GM18502 (cell line): ENCODE data around the gene NKX1-2.

Source experiments
- ATAC-seq: cut with Tn5 transposase; IDR thresholded peaks from one replicate; pipeline ENCODE4 v1.9.1; 2021; ENCODE audit warnings: mild to moderate bottlenecking; ENCODE audit not compliant: unreplicated experiment, poor library complexity

Gene NKX1-2

GRCh38 chr10:124476043-124476725 lies 26.3 kb upstream of the NKX1-2 start:
- no peak for ATAC-seq

GRCh38 chr10:124474514-124475070 lies 24.8 kb upstream of the NKX1-2 start:
- ATAC-seq: no peak

- ATAC-seq: no peak
These were observed 23.2 kb upstream of the NKX1-2 start for GRCh38 chr10:124473070-124473469.

DNA sequence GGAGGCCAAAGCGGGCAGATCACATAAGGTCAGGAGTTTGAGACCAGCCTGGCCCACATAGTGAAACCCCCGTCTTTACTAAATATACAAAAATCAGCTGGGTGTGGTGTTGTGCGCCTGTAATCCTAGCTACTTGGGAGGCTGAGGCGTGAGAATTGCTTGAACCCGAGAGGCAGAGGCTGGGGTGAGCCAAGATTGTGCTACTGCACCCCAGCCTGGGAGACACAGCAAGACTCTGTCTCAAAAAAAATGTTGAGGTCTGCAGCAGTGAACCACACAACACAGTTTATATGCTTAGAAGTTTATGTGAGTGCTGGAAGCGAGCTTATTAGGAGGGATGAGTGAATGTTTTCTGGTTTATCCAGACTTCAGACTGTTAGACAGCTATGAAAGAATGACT lies 22.2 kb upstream of the NKX1-2 start:
- ATAC-seq: no peak

- ATAC-seq: no peak
These were observed 21.0 kb upstream of the NKX1-2 start for GRCh38 chr10:124470544-124471434.

DNA sequence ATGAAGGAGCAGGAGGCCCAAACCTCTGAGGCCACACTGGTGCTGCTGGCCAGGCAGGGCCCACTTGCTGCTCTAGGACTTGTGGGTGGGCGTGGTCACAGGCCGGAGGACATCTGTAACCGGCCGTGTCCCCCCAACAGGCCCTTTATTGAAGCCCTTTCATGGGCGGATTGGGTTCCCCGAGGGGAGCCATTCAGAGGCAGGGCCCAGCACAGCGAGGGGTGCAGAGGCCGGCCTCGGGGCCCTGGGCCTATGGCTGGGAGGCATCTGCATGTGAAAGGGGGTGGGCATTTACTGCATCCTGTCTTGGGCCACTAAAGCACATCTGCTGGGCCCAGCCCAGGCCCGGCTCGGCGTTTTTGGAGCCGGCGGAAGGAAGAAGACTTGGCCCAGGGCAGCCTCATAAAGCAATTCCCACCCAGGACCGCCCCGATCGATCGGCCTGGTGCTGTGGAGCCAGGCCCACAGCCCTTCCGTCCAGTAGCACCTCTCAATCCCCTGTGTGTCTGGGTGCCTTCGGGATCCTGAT lies 20.2 kb upstream of the NKX1-2 start:
- no peak for ATAC-seq

- ATAC-seq: no peak
These were observed 18.8 kb upstream of the NKX1-2 start for GRCh38 chr10:124468624-124469023.

DNA sequence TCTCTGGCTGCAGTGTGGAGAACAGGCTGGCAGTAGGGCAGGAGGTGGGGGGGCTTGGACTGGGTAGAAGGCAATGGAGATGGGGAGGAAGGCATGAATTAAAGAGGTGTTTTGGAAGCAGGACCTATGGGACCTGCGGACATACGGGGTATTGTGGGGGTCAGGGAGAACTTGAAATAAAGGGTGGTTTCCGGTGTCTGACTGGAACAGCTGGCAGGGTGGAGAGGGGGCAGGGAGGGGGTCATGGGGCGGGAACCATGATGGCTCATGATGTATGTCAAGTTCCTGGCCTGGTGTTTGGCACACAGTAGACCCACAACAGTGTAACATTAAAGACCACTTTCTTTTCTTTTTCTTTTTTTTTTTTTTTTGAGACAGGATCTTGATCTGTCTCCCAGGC lies 17.3 kb upstream of the NKX1-2 start:
- ATAC-seq: no peak

GRCh38 chr10:124465777-124466488 lies 16.1 kb upstream of the NKX1-2 start:
- ATAC-seq: no peak

- peak; percentile 38 for ATAC-seq
These were observed 15.4 kb upstream of the NKX1-2 start for GRCh38 chr10:124465003-124465776.

DNA sequence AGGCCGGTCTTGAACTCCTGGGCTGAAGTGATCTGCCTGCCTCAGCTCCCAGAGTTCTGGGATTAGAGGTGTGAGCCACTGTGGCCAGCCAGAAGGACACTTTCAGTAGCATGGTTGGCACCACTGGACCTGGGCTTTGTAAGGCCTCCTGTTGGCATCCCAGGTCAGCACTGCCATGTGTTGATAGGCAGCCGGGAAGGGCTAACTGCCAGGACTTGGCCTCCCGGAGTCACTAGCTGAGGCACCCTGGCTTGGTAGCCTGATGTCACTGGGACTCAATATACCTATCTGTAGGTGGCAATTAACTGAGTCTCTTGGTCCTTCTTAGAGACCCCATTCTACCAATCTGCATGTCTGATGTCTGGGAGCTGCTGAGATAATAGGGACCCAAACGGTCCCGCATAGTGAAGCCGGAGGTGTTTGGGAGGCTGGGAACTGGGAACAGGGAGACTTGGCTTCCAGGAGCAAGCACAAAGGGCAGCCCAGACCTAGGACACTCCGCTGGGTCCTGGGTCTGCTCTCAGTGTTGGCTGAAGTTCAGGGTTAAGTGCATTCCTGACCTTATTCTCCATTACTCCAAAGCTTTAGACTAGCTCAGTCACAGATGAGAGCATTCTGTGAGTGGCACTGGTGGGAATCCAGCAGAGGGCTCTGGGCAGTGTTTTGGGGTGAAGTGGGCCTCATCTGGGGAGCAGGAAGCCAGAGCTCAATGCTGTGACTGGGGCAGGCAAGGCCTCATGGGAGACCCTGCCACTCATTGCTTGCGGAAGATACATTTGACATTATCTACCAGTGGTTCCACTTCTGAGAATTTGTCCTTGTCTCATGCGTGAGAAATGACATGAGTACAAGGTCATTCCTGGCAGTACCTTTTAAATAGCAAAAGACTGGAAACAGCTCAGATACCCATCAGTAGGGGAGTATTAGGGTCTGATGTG lies 14.5 kb upstream of the NKX1-2 start:
- ATAC-seq: no peak

DNA sequence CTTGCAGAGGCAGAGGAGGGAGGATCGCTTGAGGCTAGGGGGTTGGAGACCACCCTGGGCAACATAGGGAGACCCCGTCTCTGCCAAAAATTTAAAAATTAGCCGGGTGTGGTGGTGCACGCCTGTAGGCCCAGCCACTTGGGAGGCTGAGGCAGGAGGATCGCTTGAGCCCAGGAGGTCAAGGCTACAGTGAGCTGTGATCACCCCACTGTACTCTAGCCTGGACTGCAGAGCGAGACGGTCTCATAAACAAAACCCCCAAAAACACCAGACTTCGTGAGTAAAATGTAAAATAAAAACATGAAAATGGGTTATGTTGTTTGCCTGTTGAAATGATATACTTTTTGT lies 12.5 kb upstream of the NKX1-2 start:
- ATAC-seq: no peak

GRCh38 chr10:124461642-124462347 lies 12.0 kb upstream of the NKX1-2 start, which contains the start of gene LHPP:
Gene LHPP (plus strand): TSS chr10:124461823. CDS start chr10:124461863, 40 bp downstream.
- ATAC-seq: peak; percentile 96

DNA sequence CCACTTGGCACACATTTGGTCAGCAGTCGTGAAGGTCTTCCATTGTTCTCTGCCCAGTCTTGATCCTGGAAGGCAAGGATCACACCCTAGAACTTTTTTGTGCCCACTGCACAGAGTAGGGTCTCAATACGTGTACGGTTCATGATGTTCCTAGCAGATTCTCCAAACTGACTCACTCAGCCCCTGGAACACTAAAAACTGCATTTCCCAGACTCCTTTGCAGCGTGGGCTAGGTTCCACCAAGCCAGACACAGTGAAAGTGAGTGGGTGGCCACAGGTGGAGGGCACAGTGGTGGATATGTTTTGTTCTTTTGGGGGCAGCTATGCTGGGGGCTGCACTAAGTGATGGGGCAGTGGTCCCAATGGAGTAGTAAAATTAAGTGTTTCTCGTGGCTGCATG lies 10.3 kb upstream of the NKX1-2 start:
- ATAC-seq: no peak

- no peak for ATAC-seq
These were observed 9.6 kb upstream of the NKX1-2 start for GRCh38 chr10:124459395-124459794.

GRCh38 chr10:124458889-124459288 lies 9.1 kb upstream of the NKX1-2 start:
- ATAC-seq: no peak

GRCh38 chr10:124458473-124458872 lies 8.6 kb upstream of the NKX1-2 start:
- no peak for ATAC-seq

DNA sequence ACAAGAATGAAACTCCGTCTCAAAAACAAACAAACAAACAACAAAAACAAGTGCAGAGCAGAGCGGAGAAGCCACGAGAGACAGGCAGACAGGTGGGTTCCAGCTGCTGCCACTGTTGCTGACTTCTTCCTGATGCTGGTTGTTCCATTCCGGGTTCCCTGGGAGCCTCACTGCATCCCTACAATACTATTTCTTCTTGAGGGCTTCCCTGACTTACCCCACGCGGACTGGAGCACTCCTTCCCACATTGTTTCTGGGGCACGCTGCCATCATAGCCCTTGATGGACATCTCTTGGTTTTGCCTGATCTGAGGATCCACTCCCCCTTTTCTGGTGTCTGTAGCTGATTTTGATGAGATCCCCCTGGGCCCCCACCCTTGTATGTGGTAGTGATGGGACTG lies 5.6 kb upstream of the NKX1-2 start:
- ATAC-seq: no peak
